ENCODE data around the gene DNAJB13.

The DNAJB13 gene

GRCh38 chr11:74007691-74008372 is 57.0 kb downstream of the DNAJB13 start:
- no peak for TF ChIP-seq ZFP30 (CRISPR knock-in tag; IDR thresholded peaks at IDR 0.05)
- TF ChIP-seq ZNF8 (CRISPR knock-in tag; IDR thresholded peaks at IDR 0.05), result no peak
- TF ChIP-seq ZNF70 (CRISPR knock-in tag; IDR thresholded peaks at IDR 0.05), result no peak
- no peak for TF ChIP-seq ISL1 (CRISPR knock-in tag; IDR thresholded peaks at IDR 0.05)
- TF ChIP-seq ESRRG (CRISPR knock-in tag; IDR thresholded peaks at IDR 0.05), result no peak
- TF ChIP-seq CSRNP3 (CRISPR knock-in tag; IDR thresholded peaks at IDR 0.05), result no peak
- ATAC-seq, result no peak

- TF ChIP-seq ISL1 (CRISPR knock-in tag; IDR thresholded peaks at IDR 0.05) (no peak), TSHZ2 (CRISPR knock-in tag; IDR thresholded peaks at IDR 0.05) (no peak), PATZ1 (CRISPR knock-in tag; IDR thresholded peaks at IDR 0.05; ENCODE audit: borderline replicate concordance) (no peak), ZC3H10 (CRISPR knock-in tag; IDR thresholded peaks at IDR 0.05) (no peak), RARB (CRISPR knock-in tag; IDR thresholded peaks at IDR 0.05) (no peak), ZNF70 (CRISPR knock-in tag; IDR thresholded peaks at IDR 0.05) (no peak), BACH2 (CRISPR knock-in tag; IDR thresholded peaks at IDR 0.05; ENCODE audit: borderline replicate concordance) (no peak), ZNF565 (CRISPR knock-in tag; conservative IDR thresholded peaks at IDR 0.05; ENCODE audit: low read depth) (no peak), ZNF8 (CRISPR knock-in tag; IDR thresholded peaks at IDR 0.05) (no peak), ARNTL (CRISPR knock-in tag; IDR thresholded peaks at IDR 0.05; ENCODE audit: borderline replicate concordance, low read depth) (no peak), ESRRG (CRISPR knock-in tag; IDR thresholded peaks at IDR 0.05) (no peak), TCF4 (CRISPR knock-in tag; IDR thresholded peaks at IDR 0.05; ENCODE audit: borderline replicate concordance) (no peak)
- ATAC-seq, result no peak
Measured at GRCh38 chr11:74008373-74009229, 57.8 kb downstream of the DNAJB13 start, which contains the start of gene UCP3. UCP3 (minus strand) TSS chr11:74009085; CDS start chr11:74007042, 2,043 bp downstream.

GRCh38 chr11:74009230-74009547 is 58.4 kb downstream of the DNAJB13 start:
- ATAC-seq, result no peak
- TF ChIP-seq GLIS3 (CRISPR knock-in tag; IDR thresholded peaks at IDR 0.05) (no peak), POU6F1 (CRISPR knock-in tag; IDR thresholded peaks at IDR 0.05; ENCODE audit: borderline replicate concordance, low read depth) (no peak)

GRCh38 chr11:74009675-74010305 is 59.0 kb downstream of the DNAJB13 start:
- ATAC-seq, result no peak

More at GRCh38 chr11:74009675-74010305, 59.0 kb downstream of the DNAJB13 start:
- no peak for TF ChIP-seq CSDC2 (CRISPR knock-in tag; IDR thresholded peaks at IDR 0.05)
- no peak for TF ChIP-seq ZFP3 (CRISPR knock-in tag; IDR thresholded peaks at IDR 0.05)
- TF ChIP-seq GLIS3 (CRISPR knock-in tag; IDR thresholded peaks at IDR 0.05), result no peak
- TF ChIP-seq ARNTL (CRISPR knock-in tag; IDR thresholded peaks at IDR 0.05; ENCODE audit: borderline replicate concordance, low read depth), result no peak
- no peak for TF ChIP-seq PPARA (CRISPR knock-in tag; IDR thresholded peaks at IDR 0.05; ENCODE audit: borderline replicate concordance)
- TF ChIP-seq TOX (CRISPR knock-in tag; IDR thresholded peaks at IDR 0.05; ENCODE audit: borderline replicate concordance), result no peak
- no peak for TF ChIP-seq PATZ1 (CRISPR knock-in tag; IDR thresholded peaks at IDR 0.05; ENCODE audit: borderline replicate concordance)
- TF ChIP-seq CSRNP3 (CRISPR knock-in tag; IDR thresholded peaks at IDR 0.05), result no peak

Measured in SK-N-SH treated with all-trans-retinoic acid at 6 μM for 48 hours (cell line).